NCI-H1105 (cell line): ENCODE results near the gene C2orf49.
A peak's percentile ranks its signal among the peaks of the same experiment; 100 is the strongest.

Experiments
- DNase-seq: peaks from one replicate; lab custom pipeline; 2025; lab: John Stamatoyannopoulos, UW

C2orf49 gene

GRCh38 chr2:105337122-105338019 lies at the start of gene C2orf49:
Gene C2orf49 (plus strand): TSS chr2:105337540. CDS start chr2:105337588, 48 bp downstream.
- peak; percentile 78 for DNase-seq

- no peak for DNase-seq
Observed at GRCh38 chr2:105287692-105288091, 49.6 kb upstream of the C2orf49 start.

GRCh38 chr2:105288133-105288532 lies 49.2 kb upstream of the C2orf49 start:
- DNase-seq, result no peak

- no peak for DNase-seq
Observed at GRCh38 chr2:105290981-105291660, 46.2 kb upstream of the C2orf49 start.

- no peak for DNase-seq
Observed at GRCh38 chr2:105291981-105292380, 45.4 kb upstream of the C2orf49 start.

- no peak for DNase-seq
Observed at GRCh38 chr2:105294046-105294445, 43.3 kb upstream of the C2orf49 start.

GRCh38 chr2:105294844-105295481 lies 42.4 kb upstream of the C2orf49 start:
- DNase-seq, result peak; percentile 24

GRCh38 chr2:105296017-105296611 lies 41.2 kb upstream of the C2orf49 start:
- no peak for DNase-seq

GRCh38 chr2:105297216-105297615 lies 40.1 kb upstream of the C2orf49 start:
- DNase-seq, result no peak

GRCh38 chr2:105298017-105298416 lies 39.3 kb upstream of the C2orf49 start:
- no peak for DNase-seq

- no peak for DNase-seq
Observed at GRCh38 chr2:105299290-105299689, 38.0 kb upstream of the C2orf49 start.

- DNase-seq, result no peak
Observed at GRCh38 chr2:105301646-105302045, 35.7 kb upstream of the C2orf49 start.

GRCh38 chr2:105307146-105307545 lies 30.2 kb upstream of the C2orf49 start:
- DNase-seq, result no peak

- DNase-seq, result no peak
Observed at GRCh38 chr2:105307550-105307949, 29.8 kb upstream of the C2orf49 start.

GRCh38 chr2:105307962-105308361 lies 29.4 kb upstream of the C2orf49 start:
- no peak for DNase-seq

GRCh38 chr2:105308382-105309146 lies 28.8 kb upstream of the C2orf49 start:
- DNase-seq, result no peak

GRCh38 chr2:105309147-105309545 lies 28.2 kb upstream of the C2orf49 start:
- DNase-seq, result no peak

- no peak for DNase-seq
Observed at GRCh38 chr2:105313877-105314276, 23.5 kb upstream of the C2orf49 start.

GRCh38 chr2:105315314-105315713 lies 22.0 kb upstream of the C2orf49 start:
- DNase-seq, result no peak

- DNase-seq, result no peak
Observed at GRCh38 chr2:105317937-105318336, 19.4 kb upstream of the C2orf49 start.

- DNase-seq, result no peak
Observed at GRCh38 chr2:105320651-105321215, 16.6 kb upstream of the C2orf49 start.
